Endothelial cell of umbilical vein (primary cell): ENCODE data around the gene AMHR2. TPM values are rescaled to one million over a fixed set of nuclear protein-coding genes. Genes with fewer than 3 reads are reported as not detected.

Experiments
- BruUV-seq: library from RNA; stranded (reverse); fragments of 400-500 nt; replicated peaks from 2 replicates; lab custom pipeline; 2021; lab: Mats Ljungman, UMichigan
- CTCF ChIA-PET: fragments of 300-600, 350-600 bp; sonication (Branson Sonifier 250); formaldehyde crosslinking; loops from one replicate; lab custom pipeline; 2021; ENCODE audit warnings: antibody characterized with exemption, inconsistent platforms; lab: Charles Lee
- POLR2A ChIA-PET: fragments of 300-600, 350-600 bp; sonication (Branson Sonifier 250); formaldehyde crosslinking; loops from one replicate; lab custom pipeline; 2021; ENCODE audit warnings: antibody characterized with exemption, inconsistent platforms; lab: Charles Lee
- DNase-seq: peaks from one replicate; pipeline ENCODE4 v3.0.0-alpha.2; 2011; ENCODE audit warnings: low read depth, low spot score
- FAIRE-seq: peaks from 2 replicates; lab custom pipeline; 2011; peaks lifted over from hg19 to GRCh38; lab: Jason Lieb, UNC
- H2AFZ ChIP-seq: 2 replicates; pipeline ENCODE4 v1.6.0; 2012; ENCODE audit warnings: low read depth, low read length, control low read depth, inconsistent platforms
- H3K27ac ChIP-seq: 2 replicates; pipeline ENCODE4 v1.5.1; 2011; ENCODE audit warnings: low read depth, mild to moderate bottlenecking, control low read depth, low read length, moderate library complexity; ENCODE audit not compliant: insufficient read depth
- H3K27me3 ChIP-seq, 2 experiments: 2 replicates each; pipeline versions ENCODE4 v1.6.0 to v1.6.1; 2011; ENCODE audit warnings: low read length in 2 of 2, mixed read lengths in 1 of 2; ENCODE audit not compliant: control insufficient read depth in 2 of 2, insufficient read depth in 2 of 2
- H3K36me3 ChIP-seq, 2 experiments: 2 replicates in 1 of 2; 3 replicates in 1 of 2; pipeline ENCODE4 v1.5.1; 2011; ENCODE audit warnings: low read length in 2 of 2, mild to moderate bottlenecking in 1 of 2, moderate library complexity in 1 of 2; ENCODE audit not compliant: control insufficient read depth in 2 of 2, insufficient read depth in 2 of 2; ENCODE audit errors: extremely low read depth in 1 of 2
- H3K4me1 ChIP-seq: 3 replicates; pipeline ENCODE4 v1.5.1; 2011; ENCODE audit warnings: mild to moderate bottlenecking, low read length; ENCODE audit not compliant: control insufficient read depth, insufficient read depth; ENCODE audit errors: extremely low read depth
- H3K4me2 ChIP-seq: 2 replicates; pipeline ENCODE4 v1.6.1; 2011; ENCODE audit warnings: low read length, control low read depth, mixed read lengths; ENCODE audit not compliant: insufficient read depth
- H3K4me3 ChIP-seq, 3 experiments: fragments of 200-600 bp in 1 of 3; sonication (generic), shearing (Covaris generic) in 1 of 3; replicated peaks in 1 of 3; 2 replicates each; pipeline ENCODE4 v1.5.1; 2011 to 2016; ENCODE audit warnings: control low read depth in 3 of 3, low read length in 3 of 3, mild to moderate bottlenecking in 2 of 3, inconsistent platforms in 1 of 3, low read depth in 1 of 3, moderate library complexity in 1 of 3; ENCODE audit not compliant: insufficient read depth in 1 of 3
- H3K79me2 ChIP-seq: 2 replicates; pipeline ENCODE4 v1.6.0; 2012; ENCODE audit warnings: low read length, inconsistent platforms; ENCODE audit not compliant: control insufficient read depth, insufficient read depth
- H3K9ac ChIP-seq: replicated peaks from 2 replicates; pipeline ENCODE3; 2011; ENCODE audit warnings: low read length, control low read depth; ENCODE audit not compliant: insufficient read depth; ENCODE audit errors: extremely low read depth
- H3K9me1 ChIP-seq: replicated peaks from 3 replicates; pipeline ENCODE4 v1.6.0; 2011; ENCODE audit warnings: mild to moderate bottlenecking, low read length; ENCODE audit not compliant: control insufficient read depth, insufficient read depth; ENCODE audit errors: extremely low read depth
- H3K9me3 ChIP-seq: replicated peaks from 2 replicates; pipeline ENCODE4 v1.5.1; 2012; ENCODE audit warnings: low read length, inconsistent platforms; ENCODE audit not compliant: control insufficient read depth, insufficient read depth
- H4K20me1 ChIP-seq: replicated peaks from 2 replicates; pipeline ENCODE3; 2011; ENCODE audit warnings: mild to moderate bottlenecking, low read length; ENCODE audit not compliant: control insufficient read depth, insufficient read depth; ENCODE audit errors: extremely low read depth
- CTCF ChIP-seq, 2 donors: IDR thresholded peaks; 1 replicate in 1 of 2; 2 replicates in 1 of 2; pipeline ENCODE4 v1.5.1; 2011; ENCODE audit warnings: low read length in 2 of 2, mild to moderate bottlenecking in 2 of 2, moderate library complexity in 2 of 2, control low read depth in 1 of 2, inconsistent platforms in 1 of 2, low read depth in 1 of 2; ENCODE audit not compliant: insufficient read depth in 1 of 2; ENCODE audit errors: extremely low read depth in 1 of 2
- EZH2 ChIP-seq: IDR thresholded peaks from 2 replicates; pipeline ENCODE4 v1.6.1; 2012; ENCODE audit warnings: borderline replicate concordance, low read depth, mild to moderate bottlenecking, moderate library complexity, low read length, inconsistent platforms; ENCODE audit not compliant: severe bottlenecking
- GATA2 ChIP-seq: IDR thresholded peaks from 2 replicates; pipeline ENCODE4 v1.7.0; 2011; ENCODE audit warnings: low read depth, mild to moderate bottlenecking, moderate library complexity, mixed read lengths, low read length; ENCODE audit not compliant: insufficient read length, insufficient read depth
- MAX ChIP-seq: IDR thresholded peaks from 2 replicates; pipeline ENCODE4 v1.6.1; 2011; ENCODE audit not compliant: insufficient read depth, insufficient read length
- dilution Hi-C: fragments of 300-500 bp; cut with MboI; formaldehyde crosslinking; loops from one replicate; pipeline ENCODE4 v1.15.0; 2019; ENCODE audit warnings: low sequenced_read_pairs; ENCODE audit not compliant: extremely low pct_ligation_motif_present
- intact Hi-C: fragments of 100-400 bp; cut with micrococcal nuclease; formaldehyde crosslinking; loops from one replicate; pipeline ENCODE4 v1.10.0; 2022
- polyA plus RNA-seq, 4 experiments: library from polyadenylated mRNA; depleted of rRNA in 3 of 4; stranded (reverse) in 3 of 4; unstranded in 1 of 4; fragments of >200 nt; gene quantifications; 2 replicates each; pipeline versions ENCODE4 v1.2.1 to v1.2.3, GENCODE V29; 2011 to 2012; ENCODE audit warnings: missing spikeins in 1 of 4
- total RNA-seq: library from RNA; stranded (reverse); gene quantifications from 2 replicates; pipeline ENCODE4 v1.2.3, GENCODE V29; 2021

The AMHR2 gene
- total and polyA plus RNA-seq, 2 donors (not counting 3 experiments of a cell fraction or from before 2014, with no cell fraction given) = not detected

DNA sequence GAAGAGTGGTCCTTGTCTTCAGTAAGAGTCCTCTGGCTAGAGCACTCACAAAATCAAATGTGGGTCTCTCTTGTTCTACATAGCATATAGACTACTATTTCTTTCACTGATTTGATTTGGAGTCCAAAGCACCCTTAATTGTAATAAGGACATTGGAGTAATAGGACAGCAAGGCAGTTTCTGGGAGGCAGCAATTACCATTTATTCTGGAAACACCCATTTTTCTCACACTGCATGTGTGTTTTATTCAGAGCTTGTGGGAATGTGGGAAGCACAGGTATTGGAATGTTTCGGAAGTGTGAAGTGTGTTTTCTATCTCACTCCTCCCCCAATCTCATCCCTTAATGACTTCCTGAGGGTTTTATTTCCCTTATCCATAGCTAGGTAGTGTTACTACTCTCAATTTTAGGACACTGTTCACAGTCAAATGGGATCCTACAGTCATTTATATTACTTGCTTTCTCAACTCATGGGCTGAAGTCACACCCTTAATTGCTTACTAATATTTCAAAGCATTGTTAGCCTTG lies 48.5 kb downstream of the AMHR2 start:
- Histone ChIP-seq H3K9me3 (no peaks in the 10 kb centered on the region), H3K36me3 (peaks cover 75 to 80% of the 10 kb centered on the region in 2 experiments), H3K27me3 (no peaks in the 10 kb centered on the region), H4K20me1 (peaks cover 22% of the 10 kb centered on the region), H3K9me1 (no peaks in the 10 kb centered on the region), H3K9ac (no peak overlapping the region), H3K4me3 (no peak overlapping the region), H3K4me1 (no peaks in the 10 kb centered on the region), H3K4me2 (no peak overlapping the region), H2AFZ (no peak overlapping the region), H3K27ac (no peak overlapping the region), H3K79me2 (peaks cover 80% of the 10 kb centered on the region)
- ChIA-PET POLR2A (interaction anchor here (0.5 to 0.6 kb wide), 2 partner anchors 14 to 92 kb away, joined by 3 read pairs; partner anchors contain the start of gene SP1), CTCF (interaction anchor here (1.7 to 2.8 kb wide), 3 partner anchors 10 to 151 kb away, joined by 3 to 14 read pairs (median 12); partner anchors contain the start of genes AAAS and NPFF)
- dilution Hi-C loops (no loop called here), intact Hi-C loops (no loop called here)
- BruUV-seq = no TSS peak
- TF ChIP-seq EZH2 = no peak
- TF ChIP-seq CTCF (IDR thresholded peaks at IDR 0.05; ENCODE audit: extremely low read depth in 1 of 2, insufficient read depth in 1 of 2, low read depth in 1 of 2, low read length in 2 of 2) = no peak
- no peak for TF ChIP-seq MAX
- no peak for TF ChIP-seq GATA2
- DNase-seq (no peak), FAIRE-seq (no peak)
